ENCODE data around the gene TRAF2. TPM values are rescaled to one million over a fixed set of nuclear protein-coding genes. Genes with fewer than 3 reads are reported as not detected.

TRAF2 gene
- total RNA-seq, 2 experiments from 2014 or later = 10.6 to 11.6 TPM

- H3K9me3 ChIP-seq (ENCODE audit: control insufficient read depth in 1 of 2, insufficient read depth in 1 of 2, low read length in 2 of 2) = no peaks in the 10 kb centered on the region
- H3K4me3 ChIP-seq (ENCODE audit: low read length) = no peak overlapping the region
- Mint-ChIP-seq H3K4me3 (no peak overlapping the region), H3K9me3 (no peaks in the 10 kb centered on the region), H3K27me3 (no peaks in the 10 kb centered on the region), H3K36me3 (ENCODE audit: low read depth) (no peaks in the 10 kb centered on the region), H3K4me1 (ENCODE audit: low read depth) (peaks cover 29% of the 10 kb centered on the region), H3K27ac (no peak overlapping the region)
- no peaks in the 10 kb centered on the region for H3K36me3 ChIP-seq (ENCODE audit: insufficient read depth, low read length)
- no peaks in the 10 kb centered on the region for H3K27me3 ChIP-seq (ENCODE audit: control insufficient read depth in 1 of 2, insufficient read depth in 2 of 2, low read length in 2 of 2)
- no peak overlapping the region for H3K27ac ChIP-seq (ENCODE audit: low read depth in 1 of 2, low read length in 2 of 2)
- no peak for TF ChIP-seq CTCF (IDR thresholded peaks at IDR 0.05)
- intact Hi-C loops (cut with DNase I, micrococcal nuclease) = no loop called here
- no peak for DNase-seq
- POLR2A ChIA-PET = no interaction called here
- CTCF ChIA-PET = no interaction called here
- ATAC-seq (ENCODE audit: poor library complexity) = no peak
- peaks cover 78% of the 10 kb centered on the region for H3K4me1 ChIP-seq (ENCODE audit: insufficient read depth, low read length)
These were observed 77.4 kb downstream of the TRAF2 start for GRCh38 chr9:136963751-136964150.

DNA sequence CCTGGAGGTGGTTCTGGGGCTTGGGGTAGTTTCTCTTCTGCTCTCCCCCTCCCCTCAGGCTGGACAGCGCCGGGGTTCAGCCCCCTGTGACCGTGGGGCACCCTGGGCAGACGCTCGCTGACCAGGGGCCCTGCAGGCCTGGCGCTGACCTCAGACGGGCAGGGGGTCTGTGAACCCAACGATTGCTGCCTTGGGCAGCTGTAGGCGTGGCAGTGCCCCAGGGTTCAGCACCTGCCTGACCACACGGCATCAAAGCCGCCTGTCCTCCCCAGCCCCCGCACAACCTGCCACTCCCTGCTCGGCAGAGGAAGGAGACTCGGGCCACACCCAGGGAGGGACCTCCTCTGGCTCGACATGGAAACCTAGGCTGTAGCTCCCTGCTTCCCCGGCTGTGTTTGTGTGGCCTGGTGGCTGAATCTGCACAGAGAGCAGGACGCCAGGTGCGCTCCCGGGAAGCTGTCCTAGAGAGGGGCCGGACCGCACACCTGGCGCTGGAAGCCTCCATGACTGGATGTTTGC lies 77.9 kb downstream of the TRAF2 start:
- no peaks in the 10 kb centered on the region for H3K36me3 Mint-ChIP-seq (ENCODE audit: low read depth)
- Histone ChIP-seq H3K4me3 (ENCODE audit: low read length) (no peak overlapping the region), H3K36me3 (ENCODE audit: insufficient read depth, low read length) (no peaks in the 10 kb centered on the region), H3K27me3 (ENCODE audit: control insufficient read depth in 1 of 2, insufficient read depth in 2 of 2, low read length in 2 of 2) (no peaks in the 10 kb centered on the region), H3K9me3 (ENCODE audit: control insufficient read depth in 1 of 2, insufficient read depth in 1 of 2, low read length in 2 of 2) (no peaks in the 10 kb centered on the region), H3K4me1 (ENCODE audit: insufficient read depth, low read length) (peaks cover 74% of the 10 kb centered on the region), H3K27ac (ENCODE audit: low read depth in 1 of 2, low read length in 2 of 2) (no peak overlapping the region)
- TF ChIP-seq CTCF (IDR thresholded peaks at IDR 0.05) = no peak
- no peak for DNase-seq
- H3K27me3 Mint-ChIP-seq = no peaks in the 10 kb centered on the region
- H3K9me3 Mint-ChIP-seq = no peaks in the 10 kb centered on the region
- no peak for ATAC-seq (ENCODE audit: poor library complexity)
- H3K4me3 Mint-ChIP-seq = no peak overlapping the region
- no peak overlapping the region for H3K27ac Mint-ChIP-seq
- CTCF ChIA-PET = no interaction called here
- H3K4me1 Mint-ChIP-seq (ENCODE audit: low read depth) = peaks cover 29% of the 10 kb centered on the region
- POLR2A ChIA-PET = no interaction called here
- intact Hi-C loops (cut with DNase I, micrococcal nuclease) = no loop called here

DNA sequence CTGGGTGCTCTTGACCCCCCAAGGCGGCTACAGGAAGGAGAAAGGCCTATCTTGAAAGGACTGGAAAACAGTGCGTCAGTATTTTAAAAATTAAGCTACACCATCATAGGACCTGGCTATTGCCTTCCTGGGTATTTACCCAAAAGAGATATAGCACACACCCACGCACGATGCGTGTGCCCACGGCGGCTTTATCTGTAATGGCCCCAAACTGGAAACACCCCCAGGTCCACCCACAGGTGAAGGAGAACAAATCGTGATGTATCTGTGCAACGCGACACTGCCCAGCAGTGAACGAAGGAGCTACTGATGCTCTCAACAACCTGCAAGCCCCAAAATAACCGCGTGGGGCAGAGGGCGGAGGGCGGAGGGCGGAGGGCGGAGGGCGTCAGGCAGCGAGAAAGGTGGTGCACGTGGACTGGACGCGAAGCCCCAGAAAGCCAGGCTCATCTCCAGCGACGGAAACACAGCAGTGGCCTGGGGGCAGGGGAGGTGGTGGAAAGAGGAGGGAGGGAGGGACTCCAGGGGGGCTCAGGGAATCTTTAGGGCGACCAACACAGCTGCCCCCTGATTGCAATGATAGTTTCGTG lies 78.6 kb downstream of the TRAF2 start:
- Mint-ChIP-seq H3K4me3 (no peak overlapping the region), H3K27ac (no peak overlapping the region)

More for the DNA sequence above, 78.6 kb downstream of the TRAF2 start:
- ChIA-PET POLR2A (interaction anchor here (1.3 kb wide), 1 partner anchor 27 kb away, joined by 3 read pairs; the partner anchor contains the start of gene PAXX), CTCF (no interaction called here)
- Mint-ChIP-seq H3K36me3 (ENCODE audit: low read depth) (no peaks in the 10 kb centered on the region), H3K4me1 (ENCODE audit: low read depth) (peaks cover 28% of the 10 kb centered on the region), H3K9me3 (no peaks in the 10 kb centered on the region), H3K27me3 (no peaks in the 10 kb centered on the region)
- peaks cover 67% of the 10 kb centered on the region for H3K4me1 ChIP-seq (ENCODE audit: insufficient read depth, low read length)
- no peaks in the 10 kb centered on the region for H3K9me3 ChIP-seq (ENCODE audit: control insufficient read depth in 1 of 2, insufficient read depth in 1 of 2, low read length in 2 of 2)
- intact Hi-C loops (cut with DNase I, micrococcal nuclease) = no loop called here
- no peak overlapping the region for H3K27ac ChIP-seq (ENCODE audit: low read depth in 1 of 2, low read length in 2 of 2)
- no peak for TF ChIP-seq CTCF (IDR thresholded peaks at IDR 0.05)
- H3K4me3 ChIP-seq (ENCODE audit: low read length) = no peak overlapping the region
- no peak for ATAC-seq (ENCODE audit: poor library complexity)
- H3K36me3 ChIP-seq (ENCODE audit: insufficient read depth, low read length) = no peaks in the 10 kb centered on the region
- no peak for DNase-seq
- H3K27me3 ChIP-seq (ENCODE audit: control insufficient read depth in 1 of 2, insufficient read depth in 2 of 2, low read length in 2 of 2) = no peaks in the 10 kb centered on the region

Data from CD4-positive, alpha-beta T cell (primary cell).